Spleen (tissue), 11 donors: ENCODE results near the gene HERPUD2. TPM values are rescaled to one million over a fixed set of nuclear protein-coding genes. Genes with fewer than 3 reads are reported as not detected.
"Not testable (repeated sequence)": the region's sequence is repeated elsewhere in the genome, so short reads cannot be mapped to it uniquely, and the experiment has no call there.

Experiments
- DNase-seq: peaks from one replicate; pipeline ENCODE4 v3.0.0-alpha.2; 2020
- H3K27ac ChIP-seq, 8 donors: fragments of 200-600 bp; sonication (generic) in 7 of 8; 1 replicate in 4 of 8; 2 replicates in 4 of 8; pipeline versions ENCODE4 v1.5.0 to v1.8.0; 2016 to 2021; ENCODE audit warnings: inconsistent platforms in 4 of 8, mild to moderate bottlenecking in 4 of 8, moderate library complexity in 1 of 8
- H3K27me3 ChIP-seq, 7 donors: fragments of 200-600 bp; sonication (generic) in 6 of 7; replicated peaks in 1 of 7; 1 replicate in 4 of 7; 2 replicates in 3 of 7; pipeline versions ENCODE4 v1.5.0 to v1.8.0; 2016 to 2021; ENCODE audit warnings: inconsistent platforms in 3 of 7, mild to moderate bottlenecking in 1 of 7
- H3K36me3 ChIP-seq, 6 donors: fragments of 200-600 bp; sonication (generic) in 5 of 6; 1 replicate in 4 of 6; 2 replicates in 2 of 6; pipeline versions ENCODE4 v1.5.0 to v1.8.0; 2016 to 2021; ENCODE audit warnings: inconsistent platforms in 2 of 6
- H3K4me1 ChIP-seq, 6 donors: fragments of 200-600 bp; sonication (generic) in 5 of 6; 1 replicate in 3 of 6; 2 replicates in 3 of 6; pipeline versions ENCODE4 v1.5.0 to v1.8.0; 2016 to 2021; ENCODE audit warnings: inconsistent platforms in 3 of 6
- H3K4me3 ChIP-seq, 8 donors: fragments of 200-600 bp; sonication (generic) in 7 of 8; 1 replicate in 4 of 8; 2 replicates in 4 of 8; pipeline versions ENCODE4 v1.5.0 to v1.8.0; 2016 to 2021; ENCODE audit warnings: inconsistent platforms in 4 of 8, mild to moderate bottlenecking in 4 of 8, moderate library complexity in 2 of 8
- H3K9me3 ChIP-seq, 8 donors: fragments of 200-600 bp; sonication (generic) in 7 of 8; 1 replicate in 4 of 8; 2 replicates in 4 of 8; pipeline versions ENCODE4 v1.5.0 to v1.8.0; 2016 to 2021; ENCODE audit warnings: inconsistent platforms in 4 of 8
- POLR2A ChIP-seq, 3 donors: fragments of 450-650 bp; IDR thresholded peaks; one replicate each; pipeline ENCODE4 v1.5.1; 2017; ENCODE audit warnings: antibody characterized with exemption in 3 of 3, mild to moderate bottlenecking in 1 of 3
- POLR2AphosphoS5 ChIP-seq, 3 donors: sonication (generic); formaldehyde crosslinking; IDR thresholded peaks; one replicate each; pipeline ENCODE4 v1.5.1; 2017; ENCODE audit warnings: antibody characterized with exemption in 3 of 3
- WGBS, 5 donors: extraction: QIAGEN DNeasy Blood & Tissue Kit in 3 of 5; methylation state at CpG; one replicate each; pipeline versions ENCODE4 v1.1.5 to v1.1.7; 2013 to 2018; 5-methylcytosine and 5-hydroxymethylcytosine counted together
- intact Hi-C: fragments of 100-400 bp; cut with DNase I; formaldehyde crosslinking; loops from one replicate; pipeline ENCODE4 v1.15.0; 2023; ENCODE audit warnings: low total_unique reads
- polyA plus RNA-seq, 3 donors: library from polyadenylated mRNA; stranded (reverse); fragments of 200-250 nt; gene quantifications; one replicate each; pipeline ENCODE4 v1.2.1, GENCODE V29; 2013
- total RNA-seq, 7 donors: library from RNA; depleted of rRNA in 3 of 7; stranded (reverse); fragments of >200 nt in 3 of 7; fragmentation: NEBNext Ultra II Directional in 4 of 7; extraction: Animal tissue kit (Norgen Biotek cat#: 25700) in 4 of 7; gene quantifications; one replicate each; pipeline versions ENCODE4 v1.1.0 to v1.2.1, GENCODE V29; 2016 to 2021
- TF ChIP-seq, protein P1 (sequence below), 11 experiments: fragments of 200-600 bp in 7 of 11; fragments of 450-650 bp in 4 of 11; sonication (generic) in 4 of 11; IDR thresholded peaks in 8 of 11; conservative IDR thresholded peaks in 3 of 11; 1 replicate in 7 of 11; 2 replicates in 4 of 11; pipeline versions ENCODE4 v1.4.0 to v1.8.0; 2016 to 2021; ENCODE audit warnings: antibody characterized with exemption in 11 of 11, inconsistent platforms in 4 of 11, mild to moderate bottlenecking in 1 of 11
- donor health status: healthy with polysubstance abuse.
- donor health status: DM: no; HTN: no; CAD: no; lungs with moderate emphysema.
- donor health status: DM: no; HTN: no; CAD: no.
- donor health status: Bipolar disorder and iron deficiency.
- donor health status: healthy.
- donor health status: DM: no; HTN: no; CAD: no.
- donor health status: DM: yes; HTN: yes; CAD: no.

HERPUD2 gene
- total and polyA plus RNA-seq, 10 donors = 11.1 to 46.6 (median 31.7) TPM

- WGBS, 5 donors = 79 to 93% (median 88%) methylated on average over 2 of the region's 2 CpGs
Observed at GRCh38 chr7:35700865-35701264, 5.9 kb upstream of the HERPUD2 start.

GRCh38 chr7:35700333-35700732, 5.4 kb upstream of the HERPUD2 start:
- peaks cover 0 to 20% (median 11%) of the 10 kb centered on the region in 6 donors for H3K4me1 ChIP-seq
- DNase-seq = no peak
- H3K9me3 ChIP-seq = no peaks in the 10 kb centered on the region
- H3K27ac ChIP-seq = no peak overlapping the region
- intact Hi-C loops = no loop called here
- no peak overlapping the region for H3K4me3 ChIP-seq
- TF ChIP-seq POLR2A (IDR thresholded peaks at IDR 0.05) (no peak), POLR2AphosphoS5 (IDR thresholded peaks at IDR 0.05) (no peak)
- TF ChIP-seq, protein P1, sequence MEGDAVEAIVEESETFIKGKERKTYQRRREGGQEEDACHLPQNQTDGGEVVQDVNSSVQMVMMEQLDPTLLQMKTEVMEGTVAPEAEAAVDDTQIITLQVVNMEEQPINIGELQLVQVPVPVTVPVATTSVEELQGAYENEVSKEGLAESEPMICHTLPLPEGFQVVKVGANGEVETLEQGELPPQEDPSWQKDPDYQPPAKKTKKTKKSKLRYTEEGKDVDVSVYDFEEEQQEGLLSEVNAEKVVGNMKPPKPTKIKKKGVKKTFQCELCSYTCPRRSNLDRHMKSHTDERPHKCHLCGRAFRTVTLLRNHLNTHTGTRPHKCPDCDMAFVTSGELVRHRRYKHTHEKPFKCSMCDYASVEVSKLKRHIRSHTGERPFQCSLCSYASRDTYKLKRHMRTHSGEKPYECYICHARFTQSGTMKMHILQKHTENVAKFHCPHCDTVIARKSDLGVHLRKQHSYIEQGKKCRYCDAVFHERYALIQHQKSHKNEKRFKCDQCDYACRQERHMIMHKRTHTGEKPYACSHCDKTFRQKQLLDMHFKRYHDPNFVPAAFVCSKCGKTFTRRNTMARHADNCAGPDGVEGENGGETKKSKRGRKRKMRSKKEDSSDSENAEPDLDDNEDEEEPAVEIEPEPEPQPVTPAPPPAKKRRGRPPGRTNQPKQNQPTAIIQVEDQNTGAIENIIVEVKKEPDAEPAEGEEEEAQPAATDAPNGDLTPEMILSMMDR (IDR thresholded peaks at IDR 0.05 in 8 of 11, conservative IDR thresholded peaks at IDR 0.05 in 3 of 11) = no peak
- peaks cover 0 to 9% (median 0%) of the 10 kb centered on the region in 6 donors for H3K36me3 ChIP-seq
- H3K27me3 ChIP-seq = no peaks in the 10 kb centered on the region

More at GRCh38 chr7:35700865-35701264, 5.9 kb upstream of the HERPUD2 start:
- Histone ChIP-seq H3K36me3 (peaks cover 0 to 9% (median 0%) of the 10 kb centered on the region in 6 donors), H3K4me1 (peaks cover 0 to 14% (median 7%) of the 10 kb centered on the region in 6 donors), H3K27ac (no peak overlapping the region), H3K9me3 (no peaks in the 10 kb centered on the region), H3K27me3 (no peaks in the 10 kb centered on the region), H3K4me3 (no peak overlapping the region)
- intact Hi-C loops = no loop called here
- no peak for TF ChIP-seq POLR2AphosphoS5 (IDR thresholded peaks at IDR 0.05)
- no peak for TF ChIP-seq POLR2A (IDR thresholded peaks at IDR 0.05)
- TF ChIP-seq, protein P1 (IDR thresholded peaks at IDR 0.05 in 8 of 11, conservative IDR thresholded peaks at IDR 0.05 in 3 of 11) = no peak
- no peak for DNase-seq

- no peak for DNase-seq
- Histone ChIP-seq H3K27ac (no peak overlapping the region), H3K4me1 (peaks cover 0 to 21% (median 11%) of the 10 kb centered on the region in 6 donors), H3K9me3 (no peaks in the 10 kb centered on the region), H3K36me3 (peaks cover 0 to 9% (median 0%) of the 10 kb centered on the region in 6 donors), H3K27me3 (no peaks in the 10 kb centered on the region), H3K4me3 (no peak overlapping the region)
- WGBS, 5 donors = 73 to 88% (median 88%) methylated on average over 2 of the region's 2 CpGs
- TF ChIP-seq POLR2AphosphoS5 (IDR thresholded peaks at IDR 0.05) = no peak
- TF ChIP-seq POLR2A (IDR thresholded peaks at IDR 0.05) = no peak
- TF ChIP-seq, protein P1 (IDR thresholded peaks at IDR 0.05 in 8 of 11, conservative IDR thresholded peaks at IDR 0.05 in 3 of 11) = no peak
- intact Hi-C loops = no loop called here
Observed at GRCh38 chr7:35699796-35700305, 4.9 kb upstream of the HERPUD2 start.

DNA sequence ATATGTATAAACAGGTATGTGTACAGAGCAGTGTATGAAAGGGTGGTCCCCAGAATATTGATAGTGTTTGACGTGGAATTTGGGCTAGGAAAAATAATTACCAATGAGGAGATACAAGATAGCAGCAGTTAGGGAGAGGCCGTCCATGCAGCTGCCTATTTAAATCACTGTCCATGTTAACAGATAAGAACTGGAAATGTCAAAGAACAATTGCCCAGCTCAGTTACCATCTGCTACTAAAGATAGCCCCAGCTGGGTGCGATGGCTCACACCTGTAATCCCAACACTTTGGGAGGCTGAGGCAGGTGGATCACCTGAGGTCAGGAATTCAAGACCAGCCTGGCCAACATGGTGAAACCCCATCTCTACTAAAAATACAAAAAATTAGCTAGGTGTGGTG, 3.4 kb upstream of the HERPUD2 start:
- intact Hi-C loops, DNase-seq, H3K27ac ChIP-seq, H3K36me3 ChIP-seq, H3K9me3 ChIP-seq, H3K4me3 ChIP-seq, H3K27me3 ChIP-seq: not testable (repeated sequence)
- WGBS, 5 donors = 85 to 97% (median 93%) methylated on average over 3 of the region's 3 CpGs
- peaks cover 8 to 28% (median 18%) of the 10 kb centered on the region in 6 donors for H3K4me1 ChIP-seq
